HCT116 (cell line): ENCODE results near the gene MEIS2. TPM values are rescaled to one million over a fixed set of nuclear protein-coding genes. Genes with fewer than 3 reads are reported as not detected.

Experiments
- ATAC-seq: fragments of 200-7000 bp; cut with Tn5 transposase; 2 replicates; pipeline ENCODE4 v1.9.1; 2020; ENCODE audit warnings: mild to moderate bottlenecking, moderate library complexity
- BruUV-seq: library from RNA; stranded (reverse); fragments of 400-500 nt; replicated peaks from 2 replicates; lab custom pipeline; 2021; lab: Mats Ljungman, UMichigan
- CTCF ChIA-PET: fragments of 300-600 bp; sonication (Branson Sonifier 250); formaldehyde crosslinking; loops from one replicate; lab custom pipeline; 2021; ENCODE audit warnings: antibody characterized with exemption; lab: Charles Lee
- POLR2A ChIA-PET: fragments of 300-600, 350-600 bp; sonication (Branson Sonifier 250); formaldehyde crosslinking; loops from one replicate; lab custom pipeline; 2021; ENCODE audit warnings: antibody characterized with exemption; lab: Charles Lee
- RAD21 ChIA-PET, 2 experiments: fragments of 300-600 bp; sonication (Branson Sonifier 250); formaldehyde crosslinking; loops; one replicate each; lab custom pipeline; 2023; ENCODE audit warnings: low total read pairs in 2 of 2; ENCODE audit not compliant: uncharacterized antibody in 2 of 2, unreplicated experiment in 2 of 2, low non-redundant PET in 1 of 2; lab: Charles Lee
- DNase-seq: peaks from one replicate; pipeline ENCODE4 v3.0.0-alpha.2; 2010; ENCODE audit warnings: low read depth, low spot score
- H2AFZ ChIP-seq: fragments of 200-600 bp; shearing (Covaris generic), sonication (generic); 2 replicates; pipeline ENCODE4 v1.6.1; 2017; ENCODE audit warnings: low read depth, mixed run types, mixed read lengths, antibody characterized with exemption, low read length; ENCODE audit not compliant: poor library complexity, severe bottlenecking
- H3K27ac ChIP-seq: 2 replicates; pipeline ENCODE4 v1.5.1; 2012; ENCODE audit warnings: low read depth, low read length
- H3K27me3 ChIP-seq: fragments of 200-600 bp; sonication (generic); 2 replicates; pipeline ENCODE4 v1.6.1; 2016; ENCODE audit warnings: mixed run types, low read length, mixed read lengths; ENCODE audit not compliant: insufficient read depth
- H3K36me3 ChIP-seq, 2 experiments: fragments of 200-500 bp in 1 of 2; fragments of 200-600 bp in 1 of 2; sonication (Bioruptor generic) in 1 of 2; sonication (generic) in 1 of 2; 2 replicates each; pipeline versions ENCODE4 v1.5.1 to v1.6.1; 2014 to 2016; ENCODE audit warnings: low read length in 2 of 2, inconsistent platforms in 1 of 2, mixed read lengths in 1 of 2, mixed run types in 1 of 2; ENCODE audit not compliant: insufficient read depth in 2 of 2, control insufficient read depth in 1 of 2
- H3K4me1 ChIP-seq, 2 experiments: fragments of 200-600 bp in 1 of 2; sonication (generic) in 1 of 2; 2 replicates each; pipeline versions ENCODE4 v1.5.1 to v1.6.1; 2012 to 2017; ENCODE audit warnings: low read length in 2 of 2, inconsistent platforms in 1 of 2, mild to moderate bottlenecking in 1 of 2, mixed read lengths in 1 of 2, mixed run types in 1 of 2, moderate library complexity in 1 of 2; ENCODE audit not compliant: insufficient read depth in 2 of 2, control insufficient read depth in 1 of 2
- H3K4me2 ChIP-seq: fragments of 200-600 bp; sonication (generic); 2 replicates; pipeline ENCODE4 v1.6.1; 2017; ENCODE audit warnings: mixed run types, low read length, mixed read lengths
- H3K4me3 ChIP-seq, 2 experiments: fragments of 200-600 bp in 1 of 2; sonication (generic) in 1 of 2; replicated peaks in 1 of 2; 2 replicates each; pipeline ENCODE4 v1.5.1; 2011 to 2016; ENCODE audit warnings: low read length in 2 of 2, control low read depth in 1 of 2, low read depth in 1 of 2, mild to moderate bottlenecking in 1 of 2, mixed read lengths in 1 of 2, mixed run types in 1 of 2
- H3K79me2 ChIP-seq: fragments of 200-600 bp; sonication (generic); 2 replicates; pipeline ENCODE4 v1.6.1; 2017; ENCODE audit warnings: mild to moderate bottlenecking, mixed run types, low read length, moderate library complexity, mixed read lengths; ENCODE audit not compliant: insufficient read depth
- H3K9ac ChIP-seq: fragments of 200-600 bp; sonication (generic); 2 replicates; pipeline ENCODE4 v1.6.1; 2016; ENCODE audit warnings: low read length, mixed read lengths
- H3K9me2 ChIP-seq: fragments of 200-600 bp; sonication (generic), shearing (Covaris generic); 2 replicates; pipeline ENCODE4 v1.6.1; 2017; ENCODE audit warnings: mixed run types, mild to moderate bottlenecking, moderate library complexity; ENCODE audit not compliant: insufficient read depth
- H3K9me3 ChIP-seq, 2 experiments: fragments of 200-500 bp in 1 of 2; fragments of 200-600 bp in 1 of 2; sonication (Bioruptor generic) in 1 of 2; sonication (generic) in 1 of 2; 2 replicates each; pipeline ENCODE4 v1.6.1; 2014 to 2017; ENCODE audit warnings: low read length in 2 of 2, mixed read lengths in 2 of 2, inconsistent platforms in 1 of 2, low read depth in 1 of 2, mild to moderate bottlenecking in 1 of 2, mixed run types in 1 of 2, moderate library complexity in 1 of 2; ENCODE audit not compliant: control insufficient read depth in 1 of 2, insufficient read depth in 1 of 2
- H4K20me1 ChIP-seq: fragments of 200-600 bp; sonication (generic), shearing (Covaris generic); 2 replicates; pipeline ENCODE4 v1.6.1; 2017; ENCODE audit warnings: mixed run types, mild to moderate bottlenecking, moderate library complexity; ENCODE audit not compliant: insufficient read depth
- CEBPB ChIP-seq: IDR thresholded peaks from 2 replicates; pipeline ENCODE4 v1.6.1; 2012; ENCODE audit warnings: low read depth
- EGR1 ChIP-seq: IDR thresholded peaks from 2 replicates; pipeline ENCODE4 v1.6.1; 2012; ENCODE audit warnings: low read depth
- EZH2phosphoT487 ChIP-seq: fragments of 200-600 bp; IDR thresholded peaks from 2 replicates; pipeline ENCODE4 v1.6.1; 2018; ENCODE audit warnings: antibody characterized with exemption, borderline replicate concordance
- JUND ChIP-seq: IDR thresholded peaks from 2 replicates; pipeline ENCODE4 v1.6.1; 2012
- POLR2A ChIP-seq: IDR thresholded peaks from 2 replicates; pipeline ENCODE4 v1.7.0; 2011; ENCODE audit warnings: borderline replicate concordance; ENCODE audit not compliant: insufficient read depth, insufficient read length; ENCODE audit errors: extremely low read depth
- RAD21 ChIP-seq: IDR thresholded peaks from 2 replicates; pipeline ENCODE4 v1.6.1; 2012; ENCODE audit warnings: low read depth, mild to moderate bottlenecking
- SIN3A ChIP-seq: IDR thresholded peaks from 2 replicates; pipeline ENCODE4 v1.6.1; 2012; ENCODE audit warnings: low read depth
- SP1 ChIP-seq: IDR thresholded peaks from 2 replicates; pipeline ENCODE4 v1.6.1; 2012; ENCODE audit warnings: low read depth
- YY1 ChIP-seq: IDR thresholded peaks from 2 replicates; pipeline ENCODE4 v1.6.1; 2011; ENCODE audit warnings: low read length, low read depth, moderate library complexity, mild to moderate bottlenecking; ENCODE audit not compliant: insufficient replicate concordance; ENCODE audit errors: extremely low read depth
- ZFX ChIP-seq: fragments of 450-650 bp; IDR thresholded peaks from 2 replicates; pipeline ENCODE4 v1.6.1; 2017
- intact Hi-C: fragments of 100-400 bp; cut with micrococcal nuclease; formaldehyde crosslinking; loops from 2 replicates; pipeline ENCODE4 v1.10.0; 2022
- microRNA-seq: library from miRNA; unstranded; fragments of <30 nt; microRNA quantifications from one replicate; pipeline ENCODE4, GENCODE V29; 2016; ENCODE audit warnings: borderline number of aligned reads
- total RNA-seq: library from RNA; stranded (reverse); gene quantifications from one replicate; pipeline ENCODE4 v1.2.1, GENCODE V29; 2021; ENCODE audit not compliant: unreplicated experiment
- TF ChIP-seq, protein P1 (sequence below): IDR thresholded peaks from 2 replicates; pipeline ENCODE4 v1.6.1; 2012
- TF ChIP-seq, protein P2 (sequence below): IDR thresholded peaks from 2 replicates; pipeline ENCODE4 v1.6.1; 2012
- TF ChIP-seq, protein P3 (sequence below), 3 experiments: fragments of 200-600 bp in 1 of 3; sonication (generic) in 1 of 3; IDR thresholded peaks in 2 of 3; conservative IDR thresholded peaks in 1 of 3; 2 replicates each; pipeline ENCODE4 v1.5.1; 2012 to 2017; ENCODE audit warnings: low read depth in 2 of 3, low read length in 2 of 3, antibody characterized with exemption in 1 of 3, borderline replicate concordance in 1 of 3, control low read depth in 1 of 3, mild to moderate bottlenecking in 1 of 3, mixed read lengths in 1 of 3, mixed run types in 1 of 3, moderate library complexity in 1 of 3; ENCODE audit not compliant: insufficient read depth in 1 of 3
- TF ChIP-seq, protein P4 (sequence below): IDR thresholded peaks from 2 replicates; pipeline ENCODE4 v1.6.1; 2011; ENCODE audit warnings: mild to moderate bottlenecking, low read length, moderate library complexity; ENCODE audit not compliant: insufficient replicate concordance; ENCODE audit errors: extremely low read depth

Gene MEIS2
- total RNA-seq, 1 experiment from 2014 or later = 11.5 TPM

DNA sequence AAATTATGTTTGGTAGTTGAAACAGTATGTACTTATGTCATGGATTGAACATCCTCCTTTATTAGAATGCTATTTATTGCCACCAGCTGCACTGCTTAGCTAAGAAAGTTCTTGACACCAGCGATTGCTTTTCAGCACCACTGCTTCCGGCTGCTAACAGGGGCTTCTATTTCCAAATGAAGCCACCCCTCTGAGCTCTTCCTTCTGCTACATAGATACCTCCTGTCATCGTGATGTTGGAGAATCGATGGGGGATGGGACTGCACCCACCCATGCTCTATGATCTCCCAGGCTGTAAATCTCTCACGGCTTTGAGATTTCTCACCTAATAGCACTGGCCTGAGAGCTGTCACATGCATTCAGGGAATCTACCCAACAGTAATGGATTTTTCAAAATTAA, 259.2 kb downstream of the MEIS2 start:
- Histone ChIP-seq H4K20me1 (no peaks in the 10 kb centered on the region), H3K79me2 (no peaks in the 10 kb centered on the region), H2AFZ (no peak overlapping the region), H3K36me3 (no peaks in the 10 kb centered on the region), H3K9me3 (no peaks in the 10 kb centered on the region), H3K4me1 (no peaks in the 10 kb centered on the region), H3K27ac (no peak overlapping the region), H3K27me3 (no peaks in the 10 kb centered on the region), H3K9ac (no peak overlapping the region), H3K4me3 (no peak overlapping the region), H3K4me2 (no peak overlapping the region), H3K9me2 (no peaks in the 10 kb centered on the region)
- RAD21 ChIA-PET = no interaction called here
- POLR2A ChIA-PET = no interaction called here
- DNase-seq (no peak), ATAC-seq (no peak)
- CTCF ChIA-PET = no interaction called here
- no TSS peak for BruUV-seq
- intact Hi-C loops = no loop called here
- TF ChIP-seq SIN3A = no peak
- TF ChIP-seq SP1 = no peak
- no peak for TF ChIP-seq ZFX
- TF ChIP-seq CEBPB = no peak
- TF ChIP-seq JUND = no peak
- no peak for TF ChIP-seq YY1
- no peak for TF ChIP-seq EZH2phosphoT487
- TF ChIP-seq POLR2A = no peak
- TF ChIP-seq, protein P1, sequence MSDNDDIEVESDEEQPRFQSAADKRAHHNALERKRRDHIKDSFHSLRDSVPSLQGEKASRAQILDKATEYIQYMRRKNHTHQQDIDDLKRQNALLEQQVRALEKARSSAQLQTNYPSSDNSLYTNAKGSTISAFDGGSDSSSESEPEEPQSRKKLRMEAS = no peak
- TF ChIP-seq, protein P2, sequence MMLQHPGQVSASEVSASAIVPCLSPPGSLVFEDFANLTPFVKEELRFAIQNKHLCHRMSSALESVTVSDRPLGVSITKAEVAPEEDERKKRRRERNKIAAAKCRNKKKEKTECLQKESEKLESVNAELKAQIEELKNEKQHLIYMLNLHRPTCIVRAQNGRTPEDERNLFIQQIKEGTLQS = no peak
- TF ChIP-seq, protein P3, sequence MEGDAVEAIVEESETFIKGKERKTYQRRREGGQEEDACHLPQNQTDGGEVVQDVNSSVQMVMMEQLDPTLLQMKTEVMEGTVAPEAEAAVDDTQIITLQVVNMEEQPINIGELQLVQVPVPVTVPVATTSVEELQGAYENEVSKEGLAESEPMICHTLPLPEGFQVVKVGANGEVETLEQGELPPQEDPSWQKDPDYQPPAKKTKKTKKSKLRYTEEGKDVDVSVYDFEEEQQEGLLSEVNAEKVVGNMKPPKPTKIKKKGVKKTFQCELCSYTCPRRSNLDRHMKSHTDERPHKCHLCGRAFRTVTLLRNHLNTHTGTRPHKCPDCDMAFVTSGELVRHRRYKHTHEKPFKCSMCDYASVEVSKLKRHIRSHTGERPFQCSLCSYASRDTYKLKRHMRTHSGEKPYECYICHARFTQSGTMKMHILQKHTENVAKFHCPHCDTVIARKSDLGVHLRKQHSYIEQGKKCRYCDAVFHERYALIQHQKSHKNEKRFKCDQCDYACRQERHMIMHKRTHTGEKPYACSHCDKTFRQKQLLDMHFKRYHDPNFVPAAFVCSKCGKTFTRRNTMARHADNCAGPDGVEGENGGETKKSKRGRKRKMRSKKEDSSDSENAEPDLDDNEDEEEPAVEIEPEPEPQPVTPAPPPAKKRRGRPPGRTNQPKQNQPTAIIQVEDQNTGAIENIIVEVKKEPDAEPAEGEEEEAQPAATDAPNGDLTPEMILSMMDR (IDR thresholded peaks at IDR 0.05 in 2 of 3, conservative IDR thresholded peaks at IDR 0.05 in 1 of 3; ENCODE audit: borderline replicate concordance in 1 of 3, insufficient read depth in 1 of 3, low read depth in 2 of 3, low read length in 2 of 3) = no peak
- TF ChIP-seq, protein P4, sequence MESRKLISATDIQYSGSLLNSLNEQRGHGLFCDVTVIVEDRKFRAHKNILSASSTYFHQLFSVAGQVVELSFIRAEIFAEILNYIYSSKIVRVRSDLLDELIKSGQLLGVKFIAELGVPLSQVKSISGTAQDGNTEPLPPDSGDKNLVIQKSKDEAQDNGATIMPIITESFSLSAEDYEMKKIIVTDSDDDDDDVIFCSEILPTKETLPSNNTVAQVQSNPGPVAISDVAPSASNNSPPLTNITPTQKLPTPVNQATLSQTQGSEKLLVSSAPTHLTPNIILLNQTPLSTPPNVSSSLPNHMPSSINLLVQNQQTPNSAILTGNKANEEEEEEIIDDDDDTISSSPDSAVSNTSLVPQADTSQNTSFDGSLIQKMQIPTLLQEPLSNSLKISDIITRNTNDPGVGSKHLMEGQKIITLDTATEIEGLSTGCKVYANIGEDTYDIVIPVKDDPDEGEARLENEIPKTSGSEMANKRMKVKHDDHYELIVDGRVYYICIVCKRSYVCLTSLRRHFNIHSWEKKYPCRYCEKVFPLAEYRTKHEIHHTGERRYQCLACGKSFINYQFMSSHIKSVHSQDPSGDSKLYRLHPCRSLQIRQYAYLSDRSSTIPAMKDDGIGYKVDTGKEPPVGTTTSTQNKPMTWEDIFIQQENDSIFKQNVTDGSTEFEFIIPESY = no peak
- no peak for TF ChIP-seq RAD21
- TF ChIP-seq EGR1 = no peak

Small RNAs within 50 kb of the gene (microRNA-seq; reads per million reads assigned to microRNA genes)
- not detected for gene MIR8063
